ENCODE results near the gene AP5S1. TPM values are rescaled to one million over a fixed set of nuclear protein-coding genes. Genes with fewer than 3 reads are reported as not detected.
A peak's percentile ranks its signal among the peaks of the same experiment; 100 is the strongest.

AP5S1 gene
- total and polyA plus RNA-seq, 9 of the 15 experiments (the other 6 are each of a cell fraction or from before 2014, with no cell fraction given) = 2.6 to 8.8 (median 4.4) TPM

DNA sequence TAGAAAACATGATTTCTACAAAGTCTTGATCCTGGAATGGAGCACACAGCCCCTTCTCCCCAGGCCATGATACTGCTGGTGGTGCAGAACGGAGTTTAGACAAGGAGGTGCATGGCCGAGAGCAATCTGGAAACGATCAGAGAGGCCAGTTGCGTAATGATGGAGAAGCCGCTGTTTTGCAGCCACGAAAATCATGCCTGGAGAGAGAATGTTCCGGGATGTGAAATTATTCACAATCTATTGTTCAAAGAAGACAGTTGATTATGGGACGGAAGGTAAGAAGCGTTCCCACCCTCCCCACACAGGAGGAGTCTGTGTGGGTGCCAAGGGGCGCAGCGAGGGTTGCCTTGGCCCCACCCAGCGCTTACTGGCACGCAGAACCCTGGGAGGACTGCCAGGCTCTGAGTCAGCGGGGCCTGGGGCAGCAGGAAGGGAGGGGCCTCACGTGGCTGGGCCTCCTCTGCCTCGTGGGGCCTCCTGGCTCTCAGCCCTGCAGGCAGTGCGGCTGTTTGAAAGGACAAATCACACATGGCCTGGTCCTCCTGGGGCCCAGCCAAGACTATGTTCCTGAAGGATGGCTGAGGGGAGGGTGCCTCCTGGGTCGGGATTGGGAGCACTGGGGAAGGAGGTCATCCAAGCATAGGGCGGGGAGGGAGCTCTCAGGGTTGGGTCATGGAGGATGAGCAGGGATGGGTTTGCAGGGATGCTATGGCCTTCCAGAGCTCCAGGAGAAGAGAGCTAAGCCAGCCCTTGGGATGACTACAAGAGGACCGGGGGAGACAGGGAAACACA, 8.7 kb upstream of the AP5S1 start (continued):
- TF ChIP-seq, protein P1, sequence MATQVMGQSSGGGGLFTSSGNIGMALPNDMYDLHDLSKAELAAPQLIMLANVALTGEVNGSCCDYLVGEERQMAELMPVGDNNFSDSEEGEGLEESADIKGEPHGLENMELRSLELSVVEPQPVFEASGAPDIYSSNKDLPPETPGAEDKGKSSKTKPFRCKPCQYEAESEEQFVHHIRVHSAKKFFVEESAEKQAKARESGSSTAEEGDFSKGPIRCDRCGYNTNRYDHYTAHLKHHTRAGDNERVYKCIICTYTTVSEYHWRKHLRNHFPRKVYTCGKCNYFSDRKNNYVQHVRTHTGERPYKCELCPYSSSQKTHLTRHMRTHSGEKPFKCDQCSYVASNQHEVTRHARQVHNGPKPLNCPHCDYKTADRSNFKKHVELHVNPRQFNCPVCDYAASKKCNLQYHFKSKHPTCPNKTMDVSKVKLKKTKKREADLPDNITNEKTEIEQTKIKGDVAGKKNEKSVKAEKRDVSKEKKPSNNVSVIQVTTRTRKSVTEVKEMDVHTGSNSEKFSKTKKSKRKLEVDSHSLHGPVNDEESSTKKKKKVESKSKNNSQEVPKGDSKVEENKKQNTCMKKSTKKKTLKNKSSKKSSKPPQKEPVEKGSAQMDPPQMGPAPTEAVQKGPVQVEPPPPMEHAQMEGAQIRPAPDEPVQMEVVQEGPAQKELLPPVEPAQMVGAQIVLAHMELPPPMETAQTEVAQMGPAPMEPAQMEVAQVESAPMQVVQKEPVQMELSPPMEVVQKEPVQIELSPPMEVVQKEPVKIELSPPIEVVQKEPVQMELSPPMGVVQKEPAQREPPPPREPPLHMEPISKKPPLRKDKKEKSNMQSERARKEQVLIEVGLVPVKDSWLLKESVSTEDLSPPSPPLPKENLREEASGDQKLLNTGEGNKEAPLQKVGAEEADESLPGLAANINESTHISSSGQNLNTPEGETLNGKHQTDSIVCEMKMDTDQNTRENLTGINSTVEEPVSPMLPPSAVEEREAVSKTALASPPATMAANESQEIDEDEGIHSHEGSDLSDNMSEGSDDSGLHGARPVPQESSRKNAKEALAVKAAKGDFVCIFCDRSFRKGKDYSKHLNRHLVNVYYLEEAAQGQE (IDR thresholded peaks at IDR 0.05; ENCODE audit: borderline replicate concordance) = 0 out of 2 replicates have a peak, but pooled peaks have one; percentile 3
- TF ChIP-seq, protein P1 (CRISPR knock-in tag; IDR thresholded peaks at IDR 0.05; ENCODE audit: low read depth) = no peak
- TF ChIP-seq POLR3A (IDR thresholded peaks at IDR 0.05; ENCODE audit: borderline replicate concordance, extremely low read depth, insufficient read depth, insufficient read length) = no peak
- no peak for TF ChIP-seq ETV5 (CRISPR knock-in tag; IDR thresholded peaks at IDR 0.05; ENCODE audit: low read depth)
- TF ChIP-seq, protein P2, sequence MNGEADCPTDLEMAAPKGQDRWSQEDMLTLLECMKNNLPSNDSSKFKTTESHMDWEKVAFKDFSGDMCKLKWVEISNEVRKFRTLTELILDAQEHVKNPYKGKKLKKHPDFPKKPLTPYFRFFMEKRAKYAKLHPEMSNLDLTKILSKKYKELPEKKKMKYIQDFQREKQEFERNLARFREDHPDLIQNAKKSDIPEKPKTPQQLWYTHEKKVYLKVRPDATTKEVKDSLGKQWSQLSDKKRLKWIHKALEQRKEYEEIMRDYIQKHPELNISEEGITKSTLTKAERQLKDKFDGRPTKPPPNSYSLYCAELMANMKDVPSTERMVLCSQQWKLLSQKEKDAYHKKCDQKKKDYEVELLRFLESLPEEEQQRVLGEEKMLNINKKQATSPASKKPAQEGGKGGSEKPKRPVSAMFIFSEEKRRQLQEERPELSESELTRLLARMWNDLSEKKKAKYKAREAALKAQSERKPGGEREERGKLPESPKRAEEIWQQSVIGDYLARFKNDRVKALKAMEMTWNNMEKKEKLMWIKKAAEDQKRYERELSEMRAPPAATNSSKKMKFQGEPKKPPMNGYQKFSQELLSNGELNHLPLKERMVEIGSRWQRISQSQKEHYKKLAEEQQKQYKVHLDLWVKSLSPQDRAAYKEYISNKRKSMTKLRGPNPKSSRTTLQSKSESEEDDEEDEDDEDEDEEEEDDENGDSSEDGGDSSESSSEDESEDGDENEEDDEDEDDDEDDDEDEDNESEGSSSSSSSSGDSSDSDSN (IDR thresholded peaks at IDR 0.05; ENCODE audit: borderline replicate concordance in 1 of 2, low read depth in 2 of 2, low read length in 2 of 2) = no peak
- TF ChIP-seq, protein P3, sequence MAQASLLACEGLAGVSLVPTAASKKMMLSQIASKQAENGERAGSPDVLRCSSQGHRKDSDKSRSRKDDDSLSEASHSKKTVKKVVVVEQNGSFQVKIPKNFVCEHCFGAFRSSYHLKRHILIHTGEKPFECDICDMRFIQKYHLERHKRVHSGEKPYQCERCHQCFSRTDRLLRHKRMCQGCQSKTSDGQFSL (CRISPR knock-in tag; IDR thresholded peaks at IDR 0.05) = no peak
- TF ChIP-seq, protein P3 (tag; IDR thresholded peaks at IDR 0.05) = no peak
- TF ChIP-seq GTF2A2 (tag; IDR thresholded peaks at IDR 0.05) = no peak
- TF ChIP-seq BCOR (IDR thresholded peaks at IDR 0.05) = no peak
- no peak for TF ChIP-seq ZNF766 (CRISPR knock-in tag; conservative IDR thresholded peaks at IDR 0.05)
- TF ChIP-seq, protein P4, sequence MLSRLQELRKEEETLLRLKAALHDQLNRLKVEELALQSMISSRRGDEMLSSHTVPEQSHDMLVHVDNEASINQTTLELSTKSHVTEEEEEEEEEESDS (CRISPR knock-in tag; IDR thresholded peaks at IDR 0.05) = no peak
- no peak for TF ChIP-seq RAD21 (CRISPR knock-in tag; conservative IDR thresholded peaks at IDR 0.05 in 1 of 2, IDR thresholded peaks at IDR 0.05 in 1 of 2)
- no peak for TF ChIP-seq ZNF143 (CRISPR knock-in tag; IDR thresholded peaks at IDR 0.05)

Data from K562 (cell line).